K562 (cell line): ENCODE results near the gene ST3GAL3. TPM values are rescaled to one million over a fixed set of nuclear protein-coding genes. Genes with fewer than 3 reads are reported as not detected.

Source experiments
- AFF1 ChIP-seq, 2 experiments: fragments of 450-650 bp; IDR thresholded peaks; 2 replicates each; pipeline ENCODE4 v1.6.1; 2018; ENCODE audit warnings: mild to moderate bottlenecking in 2 of 2, low read depth in 1 of 2; ENCODE audit not compliant: partially characterized antibody in 2 of 2
- CHD1 ChIP-seq: fragments of 200-600 bp; sonication (generic); IDR thresholded peaks from one replicate; pipeline ENCODE4 v1.6.1; 2012; ENCODE audit warnings: mild to moderate bottlenecking, moderate library complexity, low read length, inconsistent platforms
- DPF2 ChIP-seq: fragments of 450-650 bp; IDR thresholded peaks from 2 replicates; pipeline ENCODE4 v1.6.1; 2016
- FOXK2 ChIP-seq, 2 experiments: fragments of 450-650 bp; IDR thresholded peaks in 1 of 2; conservative IDR thresholded peaks in 1 of 2; 2 replicates each; pipeline ENCODE4 v1.6.1; 2016; ENCODE audit warnings: low read depth in 2 of 2, mild to moderate bottlenecking in 1 of 2
- HBP1 ChIP-seq: fragments of 450-650 bp; formaldehyde crosslinking; IDR thresholded peaks from 2 replicates; pipeline ENCODE4 v1.4.0; 2022; ENCODE audit warnings: missing genetic modification characterization
- POLR2G ChIP-seq: fragments of 200-400 bp; formaldehyde crosslinking; IDR thresholded peaks from 2 replicates; pipeline ENCODE4 v1.6.1; 2017; ENCODE audit warnings: low read depth, mild to moderate bottlenecking, antibody characterized with exemption, low read length, moderate library complexity
- POLR2H ChIP-seq: IDR thresholded peaks from 2 replicates; pipeline ENCODE4 v1.6.1; 2016; ENCODE audit warnings: missing genetic modification characterization, low read depth, mild to moderate bottlenecking, control low read depth, missing compliant biosample characterization, moderate library complexity
- RBM17 ChIP-seq: fragments of 200-400 bp; formaldehyde crosslinking; IDR thresholded peaks from 2 replicates; pipeline ENCODE4 v1.6.1; 2017; ENCODE audit warnings: low read depth, mild to moderate bottlenecking, low read length, borderline replicate concordance
- SREBF2 ChIP-seq: sonication (generic); formaldehyde crosslinking; IDR thresholded peaks from 2 replicates; pipeline ENCODE4 v1.4.0; 2020; ENCODE audit warnings: mild to moderate bottlenecking, missing genetic modification reagents
- TAL1 ChIP-seq: fragments of 450-650 bp; IDR thresholded peaks from 2 replicates; pipeline ENCODE4 v1.6.1; 2016; ENCODE audit warnings: mild to moderate bottlenecking
- WHSC1 ChIP-seq: IDR thresholded peaks from one replicate; pipeline ENCODE4 v1.6.1; 2012; ENCODE audit warnings: low read length, control low read depth, inconsistent platforms
- ZNF76 ChIP-seq: fragments of 250-450 bp; sonication (Bioruptor Pico); IDR thresholded peaks from 2 replicates; pipeline ENCODE4 v1.4.0; 2020; ENCODE audit warnings: mild to moderate bottlenecking, moderate library complexity, borderline replicate concordance
- polyA plus RNA-seq, 8 experiments: library from polyadenylated mRNA; depleted of rRNA in 4 of 8; stranded (reverse) in 5 of 8; unstranded in 3 of 8; fragments of >200 nt; fragmentation: Nextera tagmentation in 2 of 8; fragmentation: Illumina TruSeq in 1 of 8; extraction: Ambion mirVana in 2 of 8; extraction: Trizol in 1 of 8; gene quantifications; 2 replicates each; pipeline versions ENCODE4 v1.2.1 to v1.2.3, GENCODE V29; 2011 to 2014; ENCODE audit warnings: inconsistent platforms in 1 of 8, missing spikeins in 1 of 8
- total RNA-seq, 7 experiments: library from RNA; depleted of rRNA in 6 of 7; stranded (reverse); fragments of >200 nt in 6 of 7; fragmentation: Illumina TruSeq in 2 of 7; extraction: Trizol in 2 of 7; gene quantifications; 2 replicates each; pipeline versions ENCODE4 v1.2.1 to v1.2.3, GENCODE V29; 2011 to 2021; ENCODE audit warnings: low replicate concordance in 1 of 7
- TF ChIP-seq, protein P1 (sequence below): sonication (generic); formaldehyde crosslinking; IDR thresholded peaks from 2 replicates; pipeline ENCODE4 v1.8.0; 2022; ENCODE audit warnings: mild to moderate bottlenecking, missing genetic modification reagents
- TF ChIP-seq, protein P2 (sequence below): fragments of 450-650 bp; IDR thresholded peaks from 2 replicates; pipeline ENCODE4 v1.6.1; 2018; ENCODE audit not compliant: partially characterized antibody
- TF ChIP-seq, protein P3 (sequence below), 2 experiments: fragments of 450-650 bp; IDR thresholded peaks; 2 replicates each; pipeline ENCODE4 v1.6.1; 2016

The ST3GAL3 gene
- total and polyA plus RNA-seq, 9 of the 15 experiments (the other 6 are each of a cell fraction or from before 2014, with no cell fraction given): 1.2 to 18.9 (median 11.0) TPM

GRCh38 chr1:43979528-43980254 lies 272.4 kb downstream of the ST3GAL3 start (continued):
- TF ChIP-seq POLR2H: no peak
- TF ChIP-seq, protein P1, sequence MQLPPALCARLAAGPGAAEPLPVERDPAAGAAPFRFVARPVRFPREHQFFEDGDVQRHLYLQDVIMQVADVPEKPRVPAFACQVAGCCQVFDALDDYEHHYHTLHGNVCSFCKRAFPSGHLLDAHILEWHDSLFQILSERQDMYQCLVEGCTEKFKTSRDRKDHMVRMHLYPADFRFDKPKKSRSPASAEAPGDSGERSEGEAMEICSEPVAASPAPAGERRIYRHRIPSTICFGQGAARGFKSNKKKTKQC (CRISPR knock-in tag): peak; percentile 28; the same call in 1 of the 2 replicates
- 0 out of 2 replicates have a peak, but pooled peaks have one; percentile 83 for TF ChIP-seq SREBF2
- TF ChIP-seq, protein P2, sequence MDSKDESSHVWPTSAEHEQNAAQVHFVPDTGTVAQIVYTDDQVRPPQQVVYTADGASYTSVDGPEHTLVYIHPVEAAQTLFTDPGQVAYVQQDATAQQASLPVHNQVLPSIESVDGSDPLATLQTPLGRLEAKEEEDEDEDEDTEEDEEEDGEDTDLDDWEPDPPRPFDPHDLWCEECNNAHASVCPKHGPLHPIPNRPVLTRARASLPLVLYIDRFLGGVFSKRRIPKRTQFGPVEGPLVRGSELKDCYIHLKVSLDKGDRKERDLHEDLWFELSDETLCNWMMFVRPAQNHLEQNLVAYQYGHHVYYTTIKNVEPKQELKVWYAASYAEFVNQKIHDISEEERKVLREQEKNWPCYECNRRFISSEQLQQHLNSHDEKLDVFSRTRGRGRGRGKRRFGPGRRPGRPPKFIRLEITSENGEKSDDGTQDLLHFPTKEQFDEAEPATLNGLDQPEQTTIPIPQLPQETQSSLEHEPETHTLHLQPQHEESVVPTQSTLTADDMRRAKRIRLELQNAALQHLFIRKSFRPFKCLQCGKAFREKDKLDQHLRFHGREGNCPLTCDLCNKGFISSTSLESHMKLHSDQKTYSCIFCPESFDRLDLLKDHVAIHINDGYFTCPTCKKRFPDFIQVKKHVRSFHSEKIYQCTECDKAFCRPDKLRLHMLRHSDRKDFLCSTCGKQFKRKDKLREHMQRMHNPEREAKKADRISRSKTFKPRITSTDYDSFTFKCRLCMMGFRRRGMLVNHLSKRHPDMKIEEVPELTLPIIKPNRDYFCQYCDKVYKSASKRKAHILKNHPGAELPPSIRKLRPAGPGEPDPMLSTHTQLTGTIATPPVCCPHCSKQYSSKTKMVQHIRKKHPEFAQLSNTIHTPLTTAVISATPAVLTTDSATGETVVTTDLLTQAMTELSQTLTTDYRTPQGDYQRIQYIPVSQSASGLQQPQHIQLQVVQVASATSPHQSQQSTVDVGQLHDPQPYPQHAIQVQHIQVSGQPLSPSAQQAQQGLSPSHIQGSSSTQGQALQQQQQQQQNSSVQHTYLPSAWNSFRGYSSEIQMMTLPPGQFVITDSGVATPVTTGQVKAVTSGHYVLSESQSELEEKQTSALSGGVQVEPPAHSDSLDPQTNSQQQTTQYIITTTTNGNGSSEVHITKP: no peak
- TF ChIP-seq POLR2G: 0 out of 2 replicates have a peak, but pooled peaks have one; percentile 13
- peak in 1 of 2 experiments; percentile 50; a peak in 1 of 4 replicates for TF ChIP-seq FOXK2 (conservative IDR thresholded peaks at IDR 0.05 in 1 of 2, IDR thresholded peaks at IDR 0.05 in 1 of 2; ENCODE audit: low read depth in 2 of 2)
- TF ChIP-seq CHD1: no peak
- peak; percentile 39; the same call in 1 of the 2 replicates for TF ChIP-seq DPF2
- TF ChIP-seq ZNF76 (CRISPR knock-in tag): no peak
- TF ChIP-seq, protein P3, sequence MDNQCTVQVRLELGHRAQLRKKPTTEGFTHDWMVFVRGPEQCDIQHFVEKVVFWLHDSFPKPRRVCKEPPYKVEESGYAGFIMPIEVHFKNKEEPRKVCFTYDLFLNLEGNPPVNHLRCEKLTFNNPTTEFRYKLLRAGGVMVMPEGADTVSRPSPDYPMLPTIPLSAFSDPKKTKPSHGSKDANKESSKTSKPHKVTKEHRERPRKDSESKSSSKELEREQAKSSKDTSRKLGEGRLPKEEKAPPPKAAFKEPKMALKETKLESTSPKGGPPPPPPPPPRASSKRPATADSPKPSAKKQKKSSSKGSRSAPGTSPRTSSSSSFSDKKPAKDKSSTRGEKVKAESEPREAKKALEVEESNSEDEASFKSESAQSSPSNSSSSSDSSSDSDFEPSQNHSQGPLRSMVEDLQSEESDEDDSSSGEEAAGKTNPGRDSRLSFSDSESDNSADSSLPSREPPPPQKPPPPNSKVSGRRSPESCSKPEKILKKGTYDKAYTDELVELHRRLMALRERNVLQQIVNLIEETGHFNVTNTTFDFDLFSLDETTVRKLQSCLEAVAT (IDR thresholded peaks at IDR 0.05): 0 out of 4 replicates have a peak, but pooled peaks of 1 of the 2 experiments have one; percentile 22
- no peak for TF ChIP-seq HBP1 (CRISPR knock-in tag)
- TF ChIP-seq AFF1 (IDR thresholded peaks at IDR 0.05; ENCODE audit: low read depth in 1 of 2, partially characterized antibody in 2 of 2): no peak
- no peak for TF ChIP-seq WHSC1
- TF ChIP-seq RBM17: no peak
- no peak for TF ChIP-seq TAL1
